Neural progenitor cell (in vitro differentiated cells): ENCODE measurements around the gene P2RX1. TPM values are rescaled to one million over a fixed set of nuclear protein-coding genes. Genes with fewer than 3 reads are reported as not detected.

Source experiments
- DNase-seq: peaks from one replicate; pipeline ENCODE4 v3.0.0-alpha.2; 2016; ENCODE audit warnings: low spot score
- H2AFZ ChIP-seq: fragments of 200-600 bp; sonication (generic); replicated peaks from 2 replicates; pipeline ENCODE4 v1.6.1; 2016; ENCODE audit warnings: antibody characterized with exemption
- H3F3A ChIP-seq: fragments of 200-600 bp; sonication (generic); 2 replicates; pipeline ENCODE4 v1.6.1; 2016; ENCODE audit warnings: antibody characterized with exemption, low read depth
- H3K27ac ChIP-seq: fragments of 200-600 bp; sonication (generic); 2 replicates; pipeline ENCODE4 v1.5.1; 2016; ENCODE audit warnings: mild to moderate bottlenecking
- H3K27me3 ChIP-seq: fragments of 200-600 bp; sonication (generic); 2 replicates; pipeline ENCODE4 v1.6.1; 2016; ENCODE audit warnings: mild to moderate bottlenecking, moderate library complexity
- H3K36me3 ChIP-seq: fragments of 200-600 bp; sonication (generic); 2 replicates; pipeline ENCODE4 v1.5.1; 2016
- H3K4me1 ChIP-seq: fragments of 200-600 bp; sonication (generic); 2 replicates; pipeline ENCODE4 v1.6.1; 2016; ENCODE audit warnings: mixed run types
- H3K4me2 ChIP-seq: fragments of 200-600 bp; sonication (generic); 2 replicates; pipeline ENCODE4 v1.6.1; 2016
- H3K4me3 ChIP-seq: fragments of 200-600 bp; sonication (generic); 2 replicates; pipeline ENCODE4 v1.5.1; 2016
- H3K79me2 ChIP-seq: fragments of 200-600 bp; sonication (generic); 2 replicates; pipeline ENCODE4 v1.6.1; 2016; ENCODE audit warnings: low read depth
- H3K9ac ChIP-seq: fragments of 200-600 bp; sonication (generic); 2 replicates; pipeline ENCODE4 v1.6.1; 2016
- H3K9me3 ChIP-seq: fragments of 200-600 bp; sonication (generic); 2 replicates; pipeline ENCODE4 v1.5.1; 2016; ENCODE audit warnings: low read depth
- H4K20me1 ChIP-seq: fragments of 200-600 bp; sonication (generic); 2 replicates; pipeline ENCODE4 v1.6.1; 2016; ENCODE audit warnings: low read depth
- H3K27ac Mint-ChIP-seq: 3 replicates; pipeline ENCODE4 v1.8.0; 2021; ENCODE audit warnings: mixed read lengths
- H3K27me3 Mint-ChIP-seq: 2 replicates; pipeline ENCODE4 v1.8.0; 2022; ENCODE audit warnings: low read depth, mild to moderate bottlenecking, inconsistent platforms, moderate library complexity, mixed read lengths; ENCODE audit not compliant: insufficient read depth
- H3K36me3 Mint-ChIP-seq: 3 replicates; pipeline ENCODE4 v1.8.0; 2021; ENCODE audit warnings: mixed read lengths
- H3K4me1 Mint-ChIP-seq: 3 replicates; pipeline ENCODE4 v1.8.0; 2021; ENCODE audit warnings: mixed read lengths
- H3K4me3 Mint-ChIP-seq: 3 replicates; pipeline ENCODE4 v1.8.0; 2021; ENCODE audit warnings: mild to moderate bottlenecking, moderate library complexity, mixed read lengths
- H3K9me3 Mint-ChIP-seq: 3 replicates; pipeline ENCODE4 v1.8.0; 2020; ENCODE audit warnings: mixed read lengths
- EZH2 ChIP-seq: fragments of 200-600 bp; sonication (generic); IDR thresholded peaks from 2 replicates; pipeline ENCODE4 v1.6.1; 2017; ENCODE audit warnings: antibody characterized with exemption, mild to moderate bottlenecking, moderate library complexity
- EZH2phosphoT487 ChIP-seq: fragments of 200-600 bp; sonication (generic); IDR thresholded peaks from 2 replicates; pipeline ENCODE4 v1.6.1; 2017; ENCODE audit warnings: antibody characterized with exemption
- total RNA-seq: library from RNA; depleted of rRNA; stranded (reverse); fragments of >200 nt; gene quantifications from 2 replicates; pipeline ENCODE4 v1.2.3, GENCODE V29; 2015; ENCODE audit warnings: low replicate concordance
- TF ChIP-seq, protein P1 (sequence below): fragments of 200-600 bp; sonication (generic); IDR thresholded peaks from 2 replicates; pipeline ENCODE4 v1.5.1; 2017; ENCODE audit warnings: antibody characterized with exemption, mild to moderate bottlenecking

Gene P2RX1
- total RNA-seq, 1 donor from 2014 or later: not detected

- H3K4me1 ChIP-seq: no peaks in the 10 kb centered on the region
- no peak overlapping the region for H3K4me2 ChIP-seq
- no peak for DNase-seq
- H3F3A ChIP-seq: no peaks in the 10 kb centered on the region
- no peaks in the 10 kb centered on the region for H3K27me3 ChIP-seq
- Mint-ChIP-seq H3K27ac (no peak overlapping the region), H3K36me3 (no peaks in the 10 kb centered on the region), H3K4me1 (peaks cover 21% of the 10 kb centered on the region), H3K4me3 (no peak overlapping the region), H3K9me3 (no peaks in the 10 kb centered on the region), H3K27me3 (peaks cover 16% of the 10 kb centered on the region)
- TF ChIP-seq EZH2 (no peak), EZH2phosphoT487 (no peak)
- no peaks in the 10 kb centered on the region for H4K20me1 ChIP-seq
- no peaks in the 10 kb centered on the region for H3K36me3 ChIP-seq
- H3K79me2 ChIP-seq: no peaks in the 10 kb centered on the region
- no peaks in the 10 kb centered on the region for H3K9me3 ChIP-seq
- no peak overlapping the region for H3K4me3 ChIP-seq
- no peak overlapping the region for H3K27ac ChIP-seq
- no peak overlapping the region for H2AFZ ChIP-seq
- no peak overlapping the region for H3K9ac ChIP-seq
Measured at GRCh38 chr17:3923466-3924190, 7.4 kb upstream of the P2RX1 start.

DNA sequence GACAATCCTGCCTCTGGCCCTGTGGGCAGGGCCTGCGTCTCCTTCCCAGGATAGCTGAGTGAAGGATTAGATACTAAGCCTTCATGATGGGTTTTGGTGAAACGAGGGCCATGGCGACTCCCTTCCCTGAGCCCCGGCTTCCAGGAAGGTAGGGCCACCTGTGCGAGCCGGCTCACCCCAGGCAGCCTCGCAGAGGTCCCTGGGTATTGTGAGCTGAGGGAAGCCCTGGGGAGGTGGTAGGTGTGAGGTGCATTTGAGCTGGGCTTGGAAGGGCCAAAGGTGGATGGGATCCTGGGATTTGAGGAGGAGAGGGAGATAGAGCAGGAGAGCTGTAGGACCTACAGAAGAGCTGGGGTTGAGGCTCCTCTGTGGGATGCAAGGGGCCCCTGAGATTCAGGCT, 6.5 kb upstream of the P2RX1 start:
- peak overlapping the region; percentile 66 for H3K27ac Mint-ChIP-seq

DNA sequence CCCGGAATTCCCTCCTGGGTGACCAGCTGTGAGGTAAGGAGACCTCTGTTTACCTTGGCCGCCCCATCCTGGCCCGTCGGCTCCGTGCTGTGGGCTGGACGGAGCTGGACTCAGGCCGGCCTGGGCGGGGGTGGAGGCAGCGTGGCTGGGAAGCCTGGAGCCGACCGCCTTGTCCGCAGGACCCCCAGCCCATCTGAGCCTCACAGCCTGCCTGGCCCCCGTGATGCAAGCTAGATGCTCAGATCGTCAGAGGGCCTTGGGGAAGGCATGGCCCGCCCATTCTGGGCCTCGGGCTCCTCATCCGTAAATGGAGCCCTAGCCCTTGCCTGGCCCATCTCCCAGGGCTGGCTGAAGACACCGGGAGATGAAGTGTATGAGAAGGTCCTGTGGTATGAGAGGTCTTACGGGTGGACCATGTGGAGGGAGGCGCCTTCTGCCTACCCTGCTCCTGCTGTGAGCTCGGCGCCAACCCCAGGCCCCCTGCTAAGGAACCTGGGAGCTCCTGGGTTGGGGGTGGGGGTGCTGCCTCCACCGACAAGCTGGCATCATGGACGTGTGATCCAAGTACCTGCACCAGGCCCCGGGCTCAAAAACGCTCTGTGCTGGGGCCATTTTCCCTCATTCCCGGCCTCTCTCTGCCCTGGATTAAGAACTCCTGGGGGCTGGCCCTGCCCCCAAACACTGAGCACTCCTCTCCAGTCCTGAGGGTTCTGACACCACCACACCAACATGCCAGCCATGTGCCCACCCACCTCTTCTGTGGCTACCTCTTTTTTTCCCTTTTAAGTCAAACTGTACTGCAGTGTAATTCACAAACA, 5.4 kb upstream of the P2RX1 start:
- Histone ChIP-seq H3K79me2 (no peaks in the 10 kb centered on the region), H2AFZ (peak overlapping the region; percentile 79), H3K4me3 (no peak overlapping the region), H3K9me3 (no peaks in the 10 kb centered on the region), H4K20me1 (no peaks in the 10 kb centered on the region), H3K4me1 (no peaks in the 10 kb centered on the region), H3K36me3 (no peaks in the 10 kb centered on the region), H3K4me2 (no peak overlapping the region), H3K9ac (no peak overlapping the region), H3K27ac (no peak overlapping the region), H3K27me3 (no peaks in the 10 kb centered on the region), H3F3A (no peaks in the 10 kb centered on the region)
- H3K36me3 Mint-ChIP-seq: no peaks in the 10 kb centered on the region
- H3K4me1 Mint-ChIP-seq: peaks cover 15% of the 10 kb centered on the region
- no peak for TF ChIP-seq EZH2phosphoT487
- TF ChIP-seq, protein P1, sequence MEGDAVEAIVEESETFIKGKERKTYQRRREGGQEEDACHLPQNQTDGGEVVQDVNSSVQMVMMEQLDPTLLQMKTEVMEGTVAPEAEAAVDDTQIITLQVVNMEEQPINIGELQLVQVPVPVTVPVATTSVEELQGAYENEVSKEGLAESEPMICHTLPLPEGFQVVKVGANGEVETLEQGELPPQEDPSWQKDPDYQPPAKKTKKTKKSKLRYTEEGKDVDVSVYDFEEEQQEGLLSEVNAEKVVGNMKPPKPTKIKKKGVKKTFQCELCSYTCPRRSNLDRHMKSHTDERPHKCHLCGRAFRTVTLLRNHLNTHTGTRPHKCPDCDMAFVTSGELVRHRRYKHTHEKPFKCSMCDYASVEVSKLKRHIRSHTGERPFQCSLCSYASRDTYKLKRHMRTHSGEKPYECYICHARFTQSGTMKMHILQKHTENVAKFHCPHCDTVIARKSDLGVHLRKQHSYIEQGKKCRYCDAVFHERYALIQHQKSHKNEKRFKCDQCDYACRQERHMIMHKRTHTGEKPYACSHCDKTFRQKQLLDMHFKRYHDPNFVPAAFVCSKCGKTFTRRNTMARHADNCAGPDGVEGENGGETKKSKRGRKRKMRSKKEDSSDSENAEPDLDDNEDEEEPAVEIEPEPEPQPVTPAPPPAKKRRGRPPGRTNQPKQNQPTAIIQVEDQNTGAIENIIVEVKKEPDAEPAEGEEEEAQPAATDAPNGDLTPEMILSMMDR: no peak
- no peak for TF ChIP-seq EZH2
- H3K9me3 Mint-ChIP-seq: no peaks in the 10 kb centered on the region
- peak overlapping the region; percentile 81 for H3K27ac Mint-ChIP-seq
- H3K4me3 Mint-ChIP-seq: no peak overlapping the region
- H3K27me3 Mint-ChIP-seq: peaks cover 12% of the 10 kb centered on the region
- no peak for DNase-seq

More for the DNA sequence above, 6.5 kb upstream of the P2RX1 start:
- no peak overlapping the region for H2AFZ ChIP-seq
- no peaks in the 10 kb centered on the region for H3K36me3 ChIP-seq
- TF ChIP-seq, protein P1: no peak
- TF ChIP-seq EZH2phosphoT487 (no peak), EZH2 (no peak)
- no peaks in the 10 kb centered on the region for H3K4me1 ChIP-seq
- H3K4me1 Mint-ChIP-seq: peaks cover 21% of the 10 kb centered on the region
- no peaks in the 10 kb centered on the region for H3K9me3 ChIP-seq
- H3K36me3 Mint-ChIP-seq: no peaks in the 10 kb centered on the region
- no peak overlapping the region for H3K4me3 Mint-ChIP-seq
- H3K9me3 Mint-ChIP-seq: no peaks in the 10 kb centered on the region
- H4K20me1 ChIP-seq: no peaks in the 10 kb centered on the region
- no peak for DNase-seq
- H3K27me3 ChIP-seq: no peaks in the 10 kb centered on the region
- H3K9ac ChIP-seq: no peak overlapping the region
- H3K4me2 ChIP-seq: no peak overlapping the region
- no peak overlapping the region for H3K4me3 ChIP-seq
- H3F3A ChIP-seq: no peaks in the 10 kb centered on the region
- no peak overlapping the region for H3K27ac ChIP-seq
- peaks cover 16% of the 10 kb centered on the region for H3K27me3 Mint-ChIP-seq
- H3K79me2 ChIP-seq: no peaks in the 10 kb centered on the region
